K562 (cell line): ENCODE measurements around the gene SPON2. TPM values are rescaled to one million over a fixed set of nuclear protein-coding genes. Genes with fewer than 3 reads are reported as not detected.

Experiments
- ATAC-seq: fragments of 200-7000 bp; cut with Tn5 transposase; 3 replicates; pipeline ENCODE4 v1.9.1; 2020; ENCODE audit warnings: moderate library complexity
- BruUV-seq: library from RNA; stranded (reverse); fragments of 400-500 nt; replicated peaks from 2 replicates; lab custom pipeline; 2021; lab: Mats Ljungman, UMichigan
- CTCF ChIA-PET: fragments of 300-600 bp; formaldehyde crosslinking; extraction: SDS; loops from one replicate; lab custom pipeline; 2021; ENCODE audit warnings: low intra/inter-chr PET ratio; lab: Yijun Ruan, JAX
- POLR2A ChIA-PET: fragments of 300-600, 350-650 bp; sonication (Branson Sonifier 250); formaldehyde crosslinking; extraction: SDS; loops from one replicate; lab custom pipeline; 2021; ENCODE audit warnings: antibody characterized with exemption, inconsistent platforms; lab: Yijun Ruan, JAX
- DNase-seq, 4 experiments: peaks; one replicate each; pipeline versions ENCODE4 v3.0.0 to v3.0.0-alpha.2; 2011 to 2018; ENCODE audit warnings: low spot score in 3 of 4, mixed read lengths in 3 of 4; ENCODE audit errors: extremely low read depth in 1 of 4
- FAIRE-seq: peaks from 2 replicates; lab custom pipeline; 2011; peaks lifted over from hg19 to GRCh38; lab: Jason Lieb, UNC
- H2AFZ ChIP-seq: 2 replicates; pipeline ENCODE4 v1.6.0; 2011; ENCODE audit warnings: low read depth, low read length, control low read depth, inconsistent platforms
- H3K27ac ChIP-seq: fragments of 200-600 bp; 3 replicates; pipeline ENCODE4 v1.8.0; 2011; ENCODE audit warnings: low read depth, mild to moderate bottlenecking, control low read depth, inconsistent platforms, low read length, moderate library complexity, mixed read lengths; ENCODE audit errors: extremely low read depth
- H3K27me3 ChIP-seq, 2 experiments: fragments of 300-600 bp in 1 of 2; 2 replicates in 1 of 2; 3 replicates in 1 of 2; pipeline versions ENCODE4 v1.6.0 to v1.8.0; 2011; ENCODE audit warnings: inconsistent platforms in 2 of 2, low read length in 2 of 2, mild to moderate bottlenecking in 1 of 2, mixed read lengths in 1 of 2, moderate library complexity in 1 of 2; ENCODE audit not compliant: control insufficient read depth in 2 of 2, insufficient read depth in 2 of 2
- H3K36me3 ChIP-seq: fragments of 300-600 bp; 3 replicates; pipeline ENCODE4 v1.8.0; 2011; ENCODE audit warnings: mild to moderate bottlenecking, low read length, inconsistent platforms; ENCODE audit not compliant: control insufficient read depth, insufficient read depth
- H3K4me1 ChIP-seq, 2 experiments: fragments of 200-600 bp in 1 of 2; replicated peaks in 1 of 2; 2 replicates in 1 of 2; 3 replicates in 1 of 2; pipeline versions ENCODE4 v1.5.1 to v1.8.0; 2011; ENCODE audit warnings: inconsistent platforms in 2 of 2, low read length in 2 of 2, mild to moderate bottlenecking in 1 of 2, mixed read lengths in 1 of 2, moderate library complexity in 1 of 2; ENCODE audit not compliant: control insufficient read depth in 2 of 2, insufficient read depth in 2 of 2
- H3K4me2 ChIP-seq: 2 replicates; pipeline ENCODE4 v1.6.1; 2011; ENCODE audit warnings: low read length, control low read depth, inconsistent platforms, mixed read lengths; ENCODE audit not compliant: insufficient read depth
- H3K4me3 ChIP-seq: fragments of 200-600 bp; sonication (generic), shearing (Covaris generic); 2 replicates; pipeline ENCODE4 v1.5.1; 2016; ENCODE audit warnings: control low read depth, inconsistent platforms
- H3K79me2 ChIP-seq: fragments of 200-600 bp; 3 replicates; pipeline ENCODE4 v1.8.0; 2011; ENCODE audit warnings: low read length, inconsistent platforms; ENCODE audit not compliant: control insufficient read depth, insufficient read depth
- H3K9ac ChIP-seq, 2 experiments: 2 replicates each; pipeline versions ENCODE4 v1.6.0 to v1.6.1; 2011; ENCODE audit warnings: low read depth in 2 of 2, low read length in 2 of 2, control low read depth in 1 of 2, inconsistent platforms in 1 of 2, mild to moderate bottlenecking in 1 of 2, mixed read lengths in 1 of 2; ENCODE audit not compliant: insufficient read depth in 1 of 2
- H3K9me1 ChIP-seq: one replicate; pipeline ENCODE4 v1.6.0; 2011; ENCODE audit warnings: inconsistent platforms, mild to moderate bottlenecking, low read length, moderate library complexity; ENCODE audit not compliant: control insufficient read depth, insufficient read depth
- H3K9me3 ChIP-seq: replicated peaks from 2 replicates; pipeline ENCODE4 v1.5.1; 2011; ENCODE audit warnings: low read depth, low read length, inconsistent platforms; ENCODE audit not compliant: control insufficient read depth, insufficient read depth
- H4K20me1 ChIP-seq: replicated peaks from 2 replicates; pipeline ENCODE4 v1.6.1; 2011; ENCODE audit warnings: low read length, inconsistent platforms, mixed read lengths; ENCODE audit not compliant: control insufficient read depth, insufficient read depth
- ATF1 ChIP-seq, 2 experiments: fragments of 450-650 bp in 1 of 2; IDR thresholded peaks; 2 replicates each; pipeline ENCODE4 v1.6.1; 2016; ENCODE audit warnings: missing compliant biosample characterization in 1 of 2, missing genetic modification characterization in 1 of 2
- HDAC2 ChIP-seq: fragments of 450-650 bp; IDR thresholded peaks from 2 replicates; pipeline ENCODE4 v1.6.1; 2016; ENCODE audit warnings: mild to moderate bottlenecking
- MYNN ChIP-seq, 2 experiments: sonication (generic); formaldehyde crosslinking in 1 of 2; IDR thresholded peaks; 2 replicates each; pipeline versions ENCODE4 v1.5.0 to v1.6.1; 2016 to 2020; ENCODE audit warnings: antibody characterized with exemption in 1 of 2, missing genetic modification reagents in 1 of 2
- ZNF354B ChIP-seq: fragments of 250-450 bp; sonication (Bioruptor Pico); IDR thresholded peaks from 2 replicates; pipeline ENCODE4 v1.4.0; 2020
- ZNF699 ChIP-seq: fragments of 250-450 bp; sonication (Bioruptor Pico); IDR thresholded peaks from 2 replicates; pipeline ENCODE4 v1.8.0; 2021; ENCODE audit warnings: mild to moderate bottlenecking, moderate library complexity; ENCODE audit not compliant: insufficient replicate concordance
- WGBS: fragments of 100-300 bp; shearing (Covaris generic); methylation state at CpG from one replicate; pipeline ENCODE4 v1.1.6; 2016; ENCODE audit warnings: low coverage, mixed read lengths; ENCODE audit not compliant: insufficient coverage; ENCODE audit errors: missing lambda C conversion rate; 5-methylcytosine and 5-hydroxymethylcytosine counted together
- in situ Hi-C: fragments of 300-500 bp; cut with MboI; formaldehyde crosslinking; loops from 4 replicates; pipeline ENCODE4 v1.15.0; 2018; ENCODE audit warnings: inconsistent platforms, mixed read lengths
- intact Hi-C: fragments of 100-400 bp; cut with micrococcal nuclease; formaldehyde crosslinking; loops from 2 replicates; pipeline ENCODE4 v1.14.2; 2022
- polyA plus RNA-seq, 8 experiments: library from polyadenylated mRNA; depleted of rRNA in 4 of 8; stranded (reverse) in 5 of 8; unstranded in 3 of 8; fragments of >200 nt; fragmentation: Nextera tagmentation in 2 of 8; fragmentation: Illumina TruSeq in 1 of 8; extraction: Ambion mirVana in 2 of 8; extraction: Trizol in 1 of 8; gene quantifications; 2 replicates each; pipeline versions ENCODE4 v1.2.1 to v1.2.3, GENCODE V29; 2011 to 2014; ENCODE audit warnings: inconsistent platforms in 1 of 8, missing spikeins in 1 of 8
- total RNA-seq, 7 experiments: library from RNA; depleted of rRNA in 6 of 7; stranded (reverse); fragments of >200 nt in 6 of 7; fragmentation: Illumina TruSeq in 2 of 7; extraction: Trizol in 2 of 7; gene quantifications; 2 replicates each; pipeline versions ENCODE4 v1.2.1 to v1.2.3, GENCODE V29; 2011 to 2021; ENCODE audit warnings: low replicate concordance in 1 of 7
- TF ChIP-seq, protein P1 (sequence below): fragments of 450-650 bp; IDR thresholded peaks from 2 replicates; pipeline ENCODE4 v1.6.1; 2018; ENCODE audit not compliant: partially characterized antibody

Gene SPON2
- total and polyA plus RNA-seq, 9 of the 15 experiments (the other 6 are each of a cell fraction or from before 2014, with no cell fraction given) = 0.21 to 2.2 (median 0.83) TPM

DNA sequence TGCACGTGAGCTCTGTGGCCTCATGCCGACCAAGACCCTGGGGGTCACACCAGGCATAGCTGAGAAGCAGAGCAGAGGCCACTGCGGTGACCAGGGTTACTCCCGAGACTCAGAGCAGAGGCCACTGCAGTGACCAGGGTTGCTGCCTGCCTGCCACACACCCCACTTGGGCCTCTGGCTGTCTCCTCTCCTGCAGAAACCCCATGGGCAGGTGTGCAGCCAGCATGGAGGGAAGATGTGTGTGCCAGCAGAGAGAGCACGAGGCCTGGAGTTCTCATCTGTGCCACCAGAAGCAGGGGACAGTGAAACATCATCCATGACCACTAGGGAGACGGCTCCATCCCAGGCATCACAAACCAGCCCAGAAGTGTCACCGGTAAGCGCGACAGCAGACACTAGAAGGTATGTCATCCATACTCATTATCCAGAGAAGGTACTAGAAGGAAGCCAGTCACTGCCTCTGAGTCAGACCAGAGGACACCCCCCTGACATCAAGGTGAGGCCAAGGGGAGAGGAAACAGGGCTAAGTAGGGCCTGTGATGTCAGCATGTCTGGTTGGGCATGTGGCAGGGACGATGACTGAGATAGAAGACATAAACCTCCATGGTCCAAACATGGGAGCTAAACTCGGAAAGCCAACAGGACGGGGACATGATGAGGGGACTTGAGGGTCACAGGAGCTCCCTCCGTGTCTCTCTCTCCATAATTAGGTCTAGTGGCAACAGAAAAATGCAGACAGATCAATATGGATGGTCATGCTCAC, 24.2 kb upstream of the SPON2 start:
- no peaks in the 10 kb centered on the region for H3K9me1 ChIP-seq
- ATAC-seq (no peak), FAIRE-seq (peak; percentile 62), DNase-seq (no peak)
- no peaks in the 10 kb centered on the region for H3K36me3 ChIP-seq
- POLR2A ChIA-PET = interaction anchor here (0.6 kb wide), 1 partner anchor 96 kb away, joined by 4 read pairs; no protein-coding TSS in a partner anchor
- H3K4me2 ChIP-seq = no peak overlapping the region
- TF ChIP-seq ATF1 (CRISPR knock-in tag; IDR thresholded peaks at IDR 0.05) (no peak), ATF1 (tag; IDR thresholded peaks at IDR 0.05) (0 out of 2 replicates have a peak, but pooled peaks have one; percentile 19), ZNF699 (CRISPR knock-in tag) (no peak), ZNF354B (CRISPR knock-in tag) (no peak), MYNN (IDR thresholded peaks at IDR 0.05) (no peak), MYNN (CRISPR knock-in tag; IDR thresholded peaks at IDR 0.05) (no peak), HDAC2 (no peak)
- TF ChIP-seq, protein P1, sequence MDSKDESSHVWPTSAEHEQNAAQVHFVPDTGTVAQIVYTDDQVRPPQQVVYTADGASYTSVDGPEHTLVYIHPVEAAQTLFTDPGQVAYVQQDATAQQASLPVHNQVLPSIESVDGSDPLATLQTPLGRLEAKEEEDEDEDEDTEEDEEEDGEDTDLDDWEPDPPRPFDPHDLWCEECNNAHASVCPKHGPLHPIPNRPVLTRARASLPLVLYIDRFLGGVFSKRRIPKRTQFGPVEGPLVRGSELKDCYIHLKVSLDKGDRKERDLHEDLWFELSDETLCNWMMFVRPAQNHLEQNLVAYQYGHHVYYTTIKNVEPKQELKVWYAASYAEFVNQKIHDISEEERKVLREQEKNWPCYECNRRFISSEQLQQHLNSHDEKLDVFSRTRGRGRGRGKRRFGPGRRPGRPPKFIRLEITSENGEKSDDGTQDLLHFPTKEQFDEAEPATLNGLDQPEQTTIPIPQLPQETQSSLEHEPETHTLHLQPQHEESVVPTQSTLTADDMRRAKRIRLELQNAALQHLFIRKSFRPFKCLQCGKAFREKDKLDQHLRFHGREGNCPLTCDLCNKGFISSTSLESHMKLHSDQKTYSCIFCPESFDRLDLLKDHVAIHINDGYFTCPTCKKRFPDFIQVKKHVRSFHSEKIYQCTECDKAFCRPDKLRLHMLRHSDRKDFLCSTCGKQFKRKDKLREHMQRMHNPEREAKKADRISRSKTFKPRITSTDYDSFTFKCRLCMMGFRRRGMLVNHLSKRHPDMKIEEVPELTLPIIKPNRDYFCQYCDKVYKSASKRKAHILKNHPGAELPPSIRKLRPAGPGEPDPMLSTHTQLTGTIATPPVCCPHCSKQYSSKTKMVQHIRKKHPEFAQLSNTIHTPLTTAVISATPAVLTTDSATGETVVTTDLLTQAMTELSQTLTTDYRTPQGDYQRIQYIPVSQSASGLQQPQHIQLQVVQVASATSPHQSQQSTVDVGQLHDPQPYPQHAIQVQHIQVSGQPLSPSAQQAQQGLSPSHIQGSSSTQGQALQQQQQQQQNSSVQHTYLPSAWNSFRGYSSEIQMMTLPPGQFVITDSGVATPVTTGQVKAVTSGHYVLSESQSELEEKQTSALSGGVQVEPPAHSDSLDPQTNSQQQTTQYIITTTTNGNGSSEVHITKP = peak; percentile 63
- no peak overlapping the region for H2AFZ ChIP-seq
- H3K4me3 ChIP-seq = no peak overlapping the region
- intact Hi-C loops = no loop called here
- no peaks in the 10 kb centered on the region; the same call in 2 of the 3 replicates for H3K79me2 ChIP-seq
- H3K9ac ChIP-seq = peak overlapping the region in 1 of 2 experiments; percentile 68; a peak in 1 of 4 replicates
- H3K4me1 ChIP-seq = peaks cover 14 to 58% of the 10 kb centered on the region in 2 experiments
- CTCF ChIA-PET = no interaction called here
- WGBS = 35% methylated on average over 13 of the region's 13 CpGs
- no peaks in the 10 kb centered on the region for H4K20me1 ChIP-seq
- no TSS peak for BruUV-seq
- H3K27me3 ChIP-seq = peaks cover 2 to 16% of the 10 kb centered on the region in 2 experiments; a peak in 2 of 5 replicates
- in situ Hi-C loops = no loop called here
- no peaks in the 10 kb centered on the region for H3K9me3 ChIP-seq
- H3K27ac ChIP-seq = no peak overlapping the region
